K562 (cell line): Measurements from ENCODE around the gene TARS2. TPM values are rescaled to one million over a fixed set of nuclear protein-coding genes. Genes with fewer than 3 reads are reported as not detected.
A peak's percentile ranks its signal among the peaks of the same experiment; 100 is the strongest.

Experiments
- BHLHE40 ChIP-seq: IDR thresholded peaks from 2 replicates; pipeline ENCODE4 v1.6.1; 2011; ENCODE audit warnings: low read length, improper control_type of control experiment
- CTBP1 ChIP-seq: fragments of 450-650 bp; IDR thresholded peaks from 2 replicates; pipeline ENCODE4 v1.6.1; 2016; ENCODE audit warnings: borderline replicate concordance
- CTCFL ChIP-seq: IDR thresholded peaks from 2 replicates; pipeline ENCODE4 v1.6.1; 2011; ENCODE audit warnings: borderline replicate concordance, low read depth, mild to moderate bottlenecking, moderate library complexity, low read length; ENCODE audit not compliant: insufficient read depth, poor library complexity, severe bottlenecking
- DLX4 ChIP-seq: fragments of 250-450 bp; sonication (Bioruptor Pico); IDR thresholded peaks from 2 replicates; pipeline ENCODE4 v1.6.1; 2021; ENCODE audit warnings: mild to moderate bottlenecking
- GATA2 ChIP-seq: sonication (generic); formaldehyde crosslinking; IDR thresholded peaks from 2 replicates; pipeline ENCODE4 v1.4.0; 2020; ENCODE audit warnings: mild to moderate bottlenecking, missing genetic modification reagents
- HMGXB4 ChIP-seq: sonication (generic); formaldehyde crosslinking; IDR thresholded peaks from 2 replicates; pipeline ENCODE4 v1.8.1; 2023; ENCODE audit warnings: mild to moderate bottlenecking, missing genetic modification reagents
- KAT2B ChIP-seq: IDR thresholded peaks from one replicate; pipeline ENCODE4 v1.6.1; 2012; ENCODE audit warnings: low read depth, mild to moderate bottlenecking, control low read depth, inconsistent platforms, low read length, moderate library complexity
- MEF2D ChIP-seq: conservative IDR thresholded peaks from 2 replicates; pipeline ENCODE4 v1.6.1; 2016; ENCODE audit warnings: low read depth, missing genetic modification characterization, missing compliant biosample characterization
- MIER1 ChIP-seq: fragments of 450-650 bp; IDR thresholded peaks from 2 replicates; pipeline ENCODE4 v1.6.1; 2016; ENCODE audit warnings: antibody characterized with exemption, mild to moderate bottlenecking, low read depth
- NFATC3 ChIP-seq: fragments of 450-650 bp; IDR thresholded peaks from 2 replicates; pipeline ENCODE4 v1.6.1; 2017; ENCODE audit warnings: mild to moderate bottlenecking
- POLR3G ChIP-seq: IDR thresholded peaks from 2 replicates; pipeline ENCODE4 v1.6.1; 2011; ENCODE audit not compliant: insufficient read length, insufficient replicate concordance; ENCODE audit errors: extremely low read depth
- SMAD2 ChIP-seq: fragments of 150-350 bp; IDR thresholded peaks from 2 replicates; pipeline ENCODE4 v1.6.1; 2014; ENCODE audit warnings: low read depth, mild to moderate bottlenecking, low read length
- TAF7 ChIP-seq: fragments of 450-650 bp; IDR thresholded peaks from 2 replicates; pipeline ENCODE4 v1.6.1; 2016; ENCODE audit warnings: missing genetic modification characterization, missing compliant biosample characterization
- ZNF318 ChIP-seq, 2 experiments: fragments of 450-650 bp; IDR thresholded peaks; 2 replicates each; pipeline ENCODE4 v1.6.1; 2016; ENCODE audit warnings: mild to moderate bottlenecking in 2 of 2, borderline replicate concordance in 1 of 2, low read depth in 1 of 2, moderate library complexity in 1 of 2
- ZNF507 ChIP-seq: conservative IDR thresholded peaks from 2 replicates; pipeline ENCODE4 v1.6.1; 2017; ENCODE audit warnings: missing genetic modification characterization, missing compliant biosample characterization
- polyA plus RNA-seq, 8 experiments: library from polyadenylated mRNA; depleted of rRNA in 4 of 8; stranded (reverse) in 5 of 8; unstranded in 3 of 8; fragments of >200 nt; fragmentation: Nextera tagmentation in 2 of 8; fragmentation: Illumina TruSeq in 1 of 8; extraction: Ambion mirVana in 2 of 8; extraction: Trizol in 1 of 8; gene quantifications; 2 replicates each; pipeline versions ENCODE4 v1.2.1 to v1.2.3, GENCODE V29; 2011 to 2014; ENCODE audit warnings: inconsistent platforms in 1 of 8, missing spikeins in 1 of 8
- total RNA-seq, 7 experiments: library from RNA; depleted of rRNA in 6 of 7; stranded (reverse); fragments of >200 nt in 6 of 7; fragmentation: Illumina TruSeq in 2 of 7; extraction: Trizol in 2 of 7; gene quantifications; 2 replicates each; pipeline versions ENCODE4 v1.2.1 to v1.2.3, GENCODE V29; 2011 to 2021; ENCODE audit warnings: low replicate concordance in 1 of 7

The TARS2 gene
- total and polyA plus RNA-seq, 9 of the 15 experiments (the other 6 are each of a cell fraction or from before 2014, with no cell fraction given): 17.0 to 64.2 (median 39.4) TPM

GRCh38 chr1:150515328-150516049 is 28.3 kb downstream of the TARS2 start, which contains the start of gene FALEC (continued):
- TF ChIP-seq ZNF318 (IDR thresholded peaks at IDR 0.05; ENCODE audit: borderline replicate concordance in 1 of 2, low read depth in 1 of 2) (no peak), MIER1 (no peak), SMAD2 (no peak), KAT2B (no peak), TAF7 (tag) (peak; percentile 27; the same call in 1 of the 2 replicates), NFATC3 (no peak), POLR3G (no peak), HMGXB4 (CRISPR knock-in tag) (peak; percentile 30), GATA2 (CRISPR knock-in tag) (no peak), MEF2D (tag) (0 out of 2 replicates have a peak, but pooled peaks have one; percentile 39), BHLHE40 (0 out of 2 replicates have a peak, but pooled peaks have one; percentile 40), CTCFL (no peak), ZNF507 (tag) (no peak), CTBP1 (peak; percentile 55; the same call in 1 of the 2 replicates), DLX4 (no peak)
